Measurements from ENCODE around the gene GSTT4.
A peak's percentile ranks its signal among the peaks of the same experiment; 100 is the strongest.
"Not testable (repeated sequence)": the region's sequence is repeated elsewhere in the genome, so short reads cannot be mapped to it uniquely, and the experiment has no call there.

GSTT4 gene

GRCh38 chr22:23984430-23984829, 20.8 kb downstream of the GSTT4 start:
- DNase-seq = peak; percentile 72

- not testable (repeated sequence) for DNase-seq
Measured at GRCh38 chr22:23980567-23980966, 24.7 kb downstream of the GSTT4 start.

GRCh38 chr22:23979557-23980240, 25.6 kb downstream of the GSTT4 start, which contains the start of gene GSTT2:
TSS of gene GSTT2 (plus strand) at chr22:23980134.
- DNase-seq = not testable (repeated sequence)

- not testable (repeated sequence) for DNase-seq
Measured at GRCh38 chr22:23977304-23977703, 27.9 kb downstream of the GSTT4 start.

- not testable (repeated sequence) for DNase-seq
Measured at GRCh38 chr22:23974836-23975352, 30.4 kb downstream of the GSTT4 start.

GRCh38 chr22:23974345-23974744, 30.9 kb downstream of the GSTT4 start, which contains the start of gene DDT:
TSS of gene DDT (minus strand) at chr22:23974441. CDS start at chr22:23974414, 27 bp downstream.
- not testable (repeated sequence) for DNase-seq

GRCh38 chr22:23971927-23972326, 33.3 kb downstream of the GSTT4 start:
- not testable (repeated sequence) for DNase-seq

- DNase-seq = no peak
Measured at GRCh38 chr22:23970816-23971486, 34.3 kb downstream of the GSTT4 start.

- no peak for DNase-seq
Measured at GRCh38 chr22:23970201-23970641, 35.0 kb downstream of the GSTT4 start.

- no peak for DNase-seq
Measured at GRCh38 chr22:23969071-23969470, 36.2 kb downstream of the GSTT4 start.

GRCh38 chr22:23966568-23966967, 38.7 kb downstream of the GSTT4 start, which contains the start of gene DDTL:
TSS of gene DDTL (plus strand) at chr22:23966888. CDS start at chr22:23966915, 27 bp downstream.
- not testable (repeated sequence) for DNase-seq

GRCh38 chr22:23966094-23966493, 39.2 kb downstream of the GSTT4 start:
- DNase-seq = not testable (repeated sequence)

- DNase-seq = not testable (repeated sequence)
Measured at GRCh38 chr22:23961084-23961771, 44.0 kb downstream of the GSTT4 start, which contains the start of gene GSTT2B. TSS of gene GSTT2B (minus strand) at chr22:23961195. CDS start at chr22:23961131, 64 bp downstream.

GRCh38 chr22:23956301-23956900, 48.9 kb downstream of the GSTT4 start:
- peak; percentile 78 for DNase-seq

- DNase-seq = not testable (repeated sequence)
Measured at GRCh38 chr22:23955886-23956285, 49.4 kb downstream of the GSTT4 start.

GRCh38 chr22:23954991-23955305, 50.3 kb downstream of the GSTT4 start:
- not testable (repeated sequence) for DNase-seq

- DNase-seq = not testable (repeated sequence)
Measured at GRCh38 chr22:23954193-23954990, 50.9 kb downstream of the GSTT4 start.

- DNase-seq = not testable (repeated sequence)
Measured at GRCh38 chr22:23953485-23953884, 51.8 kb downstream of the GSTT4 start.

GRCh38 chr22:23952794-23953405, 52.4 kb downstream of the GSTT4 start:
- not testable (repeated sequence) for DNase-seq

- DNase-seq = not testable (repeated sequence)
Measured at GRCh38 chr22:23951383-23951782, 53.9 kb downstream of the GSTT4 start.

GRCh38 chr22:23949764-23950163, 55.5 kb downstream of the GSTT4 start:
- DNase-seq = not testable (repeated sequence)

Data from activated naive CD4-positive, alpha-beta T cell treated with Interleukin-2 at 50 U/mL for 16 hours (primary cell).